NCI-H226 (cell line): ENCODE data around the gene PCARE.
"Not testable (repeated sequence)": the region's sequence is repeated elsewhere in the genome, so short reads cannot be mapped to it uniquely, and the experiment has no call there.

Experiments
- DNase-seq: peaks from one replicate; pipeline ENCODE4 v3.0.0-alpha.2; 2015

Gene PCARE

DNA sequence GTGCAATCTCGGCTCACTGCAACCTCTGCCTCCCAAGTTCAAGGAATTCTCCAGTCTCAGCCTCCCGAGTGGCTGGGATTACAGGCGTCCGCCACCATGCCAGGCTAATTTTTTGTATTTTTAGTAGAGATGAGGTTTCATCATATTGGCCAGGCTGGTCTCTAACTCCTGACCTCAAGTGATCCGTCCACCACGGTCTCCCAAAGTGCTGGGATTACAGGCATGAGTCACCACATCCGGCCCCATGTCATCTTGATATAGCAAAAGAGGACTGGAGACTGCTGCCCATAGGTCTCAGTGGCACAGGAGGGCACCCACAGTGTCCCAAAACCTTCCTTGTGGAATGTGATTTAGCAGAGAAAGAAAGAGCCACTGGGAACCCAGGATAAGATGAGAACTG lies 16.0 kb upstream of the PCARE start:
- not testable (repeated sequence) for DNase-seq

DNA sequence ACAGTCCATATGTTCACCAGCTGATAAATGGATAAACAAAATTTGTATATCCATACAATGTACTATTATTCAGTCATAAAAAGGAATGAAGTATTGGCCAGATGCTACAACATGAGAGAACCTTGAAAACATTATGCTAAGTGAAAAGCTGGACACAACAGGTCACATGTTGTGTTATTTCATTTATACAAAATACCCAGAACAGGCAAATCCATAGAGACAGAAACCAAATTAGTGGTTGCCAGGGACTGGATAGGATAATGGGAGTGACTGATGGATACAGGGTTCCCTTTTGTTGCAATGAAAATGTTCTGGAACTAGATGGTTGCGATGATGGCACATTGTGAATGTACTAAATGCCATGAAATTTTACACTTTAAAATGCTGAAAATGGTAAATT lies 10.2 kb upstream of the PCARE start:
- no peak for DNase-seq

DNA sequence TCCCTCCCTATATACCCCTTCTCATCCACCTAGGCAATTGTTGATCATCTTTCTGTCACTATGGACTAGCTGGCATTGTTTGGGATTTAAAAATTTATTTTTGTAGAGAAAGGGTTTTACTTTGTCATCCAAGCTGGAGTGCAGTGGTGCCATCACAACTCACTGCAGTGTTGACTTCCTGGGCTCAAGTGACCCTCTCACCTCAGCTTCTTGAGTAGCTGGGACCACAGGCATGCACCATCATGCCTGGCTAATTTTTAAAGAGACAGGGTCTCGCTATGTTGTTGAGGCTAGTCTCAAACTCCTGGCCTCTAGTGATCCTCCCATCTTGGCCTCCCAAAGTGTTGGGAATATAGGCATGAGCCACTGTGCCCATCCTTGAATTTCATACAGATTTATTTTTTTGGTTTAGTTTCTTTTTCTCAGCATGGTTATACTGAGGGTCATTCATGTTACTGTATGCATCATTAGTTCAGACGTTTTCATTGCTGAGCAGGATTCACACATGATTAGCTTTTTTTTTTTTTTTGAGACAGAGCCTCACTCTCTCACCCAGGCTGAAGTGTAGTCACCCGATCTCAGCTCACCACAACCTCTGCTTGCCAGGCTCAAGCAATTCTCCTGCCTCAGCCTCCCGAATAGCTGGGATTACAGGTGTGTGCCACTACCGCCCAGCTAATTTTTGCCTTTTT lies 8.6 kb upstream of the PCARE start:
- no peak for DNase-seq

DNA sequence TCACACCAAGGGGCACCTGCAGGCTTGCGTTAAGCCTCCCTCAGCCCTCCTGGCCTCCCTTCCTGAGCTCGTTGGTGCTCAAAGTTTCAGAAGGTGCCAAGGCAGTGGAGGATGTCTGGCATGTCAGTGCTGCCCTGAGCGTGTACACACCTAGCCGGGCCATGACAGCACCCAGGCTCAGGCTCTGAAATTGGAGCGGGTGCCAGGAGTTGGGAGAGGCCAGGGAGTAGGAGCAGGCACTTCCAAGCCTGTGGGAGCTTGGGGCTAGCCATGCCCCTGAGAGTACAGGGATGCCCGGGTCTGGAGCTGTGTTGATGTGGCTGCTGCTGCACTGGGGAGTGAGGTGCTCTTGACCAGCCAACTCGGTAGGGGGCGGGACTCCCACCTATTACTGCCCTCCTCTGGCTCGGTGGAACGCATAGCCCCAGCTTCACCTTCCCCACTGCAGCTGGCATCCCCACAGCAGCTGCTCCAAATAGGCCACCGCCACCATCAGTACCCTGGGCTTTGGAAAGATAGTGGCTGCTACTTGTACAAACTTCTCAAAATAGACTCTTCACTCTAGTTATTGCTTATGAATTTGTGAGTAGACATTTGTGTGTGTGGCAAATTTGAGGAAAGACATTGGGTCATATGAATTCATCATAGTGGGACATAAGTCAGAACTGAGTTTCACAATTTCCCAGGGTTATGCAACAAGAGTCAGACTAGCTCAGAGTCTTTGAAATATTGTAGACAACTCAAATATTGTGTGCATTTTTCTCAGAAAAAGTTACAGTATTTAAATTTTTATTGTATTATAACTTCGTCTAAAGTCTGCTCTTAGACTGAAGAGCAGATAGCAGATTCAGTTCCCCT lies 6.8 kb upstream of the PCARE start:
- no peak for DNase-seq

DNA sequence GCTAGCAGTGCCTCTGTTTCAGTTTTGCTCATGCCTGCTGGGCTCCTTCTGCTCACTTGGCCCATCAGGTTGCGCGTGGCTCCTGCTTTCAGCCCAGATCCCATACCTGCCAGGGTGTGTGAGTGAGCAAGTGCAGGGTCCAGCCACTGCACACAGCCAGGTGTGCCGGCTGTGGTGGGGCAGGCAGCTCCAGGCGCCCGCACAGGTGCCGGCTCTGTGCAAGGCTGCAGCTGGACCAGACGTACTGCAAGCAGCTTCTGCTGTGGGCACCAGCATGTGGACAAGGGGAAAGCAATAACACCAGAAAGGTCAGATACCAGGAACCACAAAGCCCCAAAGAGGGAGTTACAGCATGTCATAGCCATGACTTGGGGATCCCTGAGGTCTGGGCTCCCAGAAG lies 5.6 kb upstream of the PCARE start:
- DNase-seq: no peak

DNA sequence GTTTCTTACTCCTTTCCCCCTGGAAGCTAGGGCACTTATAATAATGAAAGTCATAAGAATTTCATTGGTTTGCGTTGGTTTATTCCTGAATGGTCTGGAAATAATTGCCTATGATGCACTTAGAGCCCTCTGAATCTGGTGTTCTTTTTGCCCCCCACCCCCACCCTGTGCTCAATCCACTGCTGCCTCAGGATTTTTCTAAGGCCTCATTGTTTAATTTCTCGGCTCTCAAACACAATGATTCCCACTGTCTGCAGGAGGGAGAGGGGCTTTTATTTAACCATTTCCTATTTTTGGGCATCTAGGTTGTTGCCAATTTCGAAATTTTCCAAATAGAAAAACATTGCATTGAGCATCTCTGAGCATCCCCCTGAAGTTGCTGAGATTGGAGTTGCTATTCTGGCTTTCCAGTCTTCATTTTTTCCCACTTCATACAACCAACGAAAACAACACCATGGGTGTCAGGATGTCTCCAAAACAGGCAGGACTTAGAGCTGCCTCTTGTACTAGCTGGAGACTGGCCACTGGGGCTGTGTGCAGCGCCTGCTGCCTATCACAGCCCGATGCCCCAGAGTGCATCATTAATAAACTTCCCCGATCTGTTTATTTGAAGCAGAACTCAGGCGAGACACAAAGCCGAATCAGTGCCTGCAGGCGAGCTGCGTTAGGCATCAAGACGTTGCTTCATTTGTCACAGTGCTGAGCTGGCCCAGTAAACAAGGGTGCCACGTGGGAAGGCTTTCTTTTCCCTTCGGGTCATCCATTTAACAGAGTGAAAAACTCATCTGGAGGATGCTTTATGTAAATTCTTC lies 1.8 kb upstream of the PCARE start:
- no peak for DNase-seq

DNA sequence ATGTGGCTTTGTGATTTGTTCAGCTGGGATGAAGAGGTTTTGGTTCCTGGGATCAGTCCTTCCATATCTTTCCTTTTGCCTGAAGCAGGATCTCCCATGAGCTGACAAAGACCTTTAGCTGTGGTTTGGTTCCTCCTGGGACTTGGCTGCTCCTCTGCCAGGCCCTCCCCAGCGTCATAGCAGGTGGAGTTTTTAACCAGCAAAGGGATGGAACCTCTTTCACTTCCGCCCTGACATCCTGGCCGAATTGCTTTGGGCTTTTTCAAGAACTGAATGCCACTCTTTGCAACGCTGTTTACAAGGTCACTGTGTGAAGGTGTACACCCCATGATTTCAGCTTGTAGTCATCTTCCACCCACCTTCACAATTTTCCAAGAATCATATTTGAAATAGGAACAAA lies 390 bp downstream of the PCARE start:
- no peak for DNase-seq

DNA sequence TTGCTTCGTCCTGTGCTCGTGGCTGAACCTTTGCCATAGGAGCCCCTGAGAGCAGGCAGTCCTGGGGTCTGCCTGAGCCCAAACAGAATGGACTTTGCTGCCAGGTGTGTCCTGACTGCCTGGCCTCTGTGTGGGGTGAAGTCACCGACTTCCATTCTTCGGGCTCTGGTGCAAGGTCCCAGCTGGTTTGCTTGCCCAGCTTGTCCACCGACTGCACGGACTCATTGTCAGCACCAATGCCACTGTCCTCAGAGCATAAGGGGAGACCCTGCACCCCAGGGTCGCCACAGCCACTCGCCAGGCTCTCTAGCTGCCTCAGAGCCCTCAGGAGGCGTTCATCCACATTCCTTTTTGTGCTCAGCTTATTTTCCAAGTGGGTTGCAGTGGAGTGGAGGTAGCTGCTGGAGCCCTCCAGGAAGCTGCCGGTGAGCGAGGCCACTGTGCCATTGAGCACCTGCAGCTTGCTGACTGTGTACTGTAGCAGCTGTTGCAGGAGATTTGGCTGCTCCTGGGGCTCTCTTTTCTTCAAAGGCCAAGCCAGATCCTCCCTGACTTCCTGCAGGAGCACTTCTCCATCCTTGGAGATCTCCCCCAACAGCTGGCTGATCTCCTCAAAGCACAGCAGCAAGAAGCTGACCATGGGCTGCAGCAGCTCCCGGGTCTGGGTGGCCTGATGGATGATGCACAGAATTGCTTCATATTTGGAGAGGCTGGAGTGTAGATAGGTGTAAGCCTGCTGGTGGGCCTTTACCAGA lies 1.2 kb downstream of the PCARE start:
- DNase-seq: no peak

DNA sequence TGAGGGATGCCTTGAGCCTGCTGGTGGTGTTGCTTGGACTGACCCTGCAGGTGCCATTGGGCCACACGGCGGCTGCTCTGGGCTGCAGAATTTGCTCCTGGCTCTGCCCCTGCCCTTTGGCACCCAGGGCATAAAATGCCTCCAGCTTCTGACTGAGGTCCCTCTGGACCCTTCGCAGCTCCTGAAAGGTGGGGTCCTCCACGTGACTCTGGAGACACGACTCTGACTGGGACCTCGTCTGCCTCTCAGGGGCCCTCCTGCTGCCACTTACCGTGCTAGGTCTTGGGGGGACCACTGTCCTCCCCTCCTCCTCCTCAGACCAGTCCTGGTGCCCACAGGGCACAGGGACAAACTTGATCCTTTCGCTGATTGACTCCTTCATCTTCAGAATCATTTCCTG lies 2.1 kb downstream of the PCARE start:
- DNase-seq: no peak

DNA sequence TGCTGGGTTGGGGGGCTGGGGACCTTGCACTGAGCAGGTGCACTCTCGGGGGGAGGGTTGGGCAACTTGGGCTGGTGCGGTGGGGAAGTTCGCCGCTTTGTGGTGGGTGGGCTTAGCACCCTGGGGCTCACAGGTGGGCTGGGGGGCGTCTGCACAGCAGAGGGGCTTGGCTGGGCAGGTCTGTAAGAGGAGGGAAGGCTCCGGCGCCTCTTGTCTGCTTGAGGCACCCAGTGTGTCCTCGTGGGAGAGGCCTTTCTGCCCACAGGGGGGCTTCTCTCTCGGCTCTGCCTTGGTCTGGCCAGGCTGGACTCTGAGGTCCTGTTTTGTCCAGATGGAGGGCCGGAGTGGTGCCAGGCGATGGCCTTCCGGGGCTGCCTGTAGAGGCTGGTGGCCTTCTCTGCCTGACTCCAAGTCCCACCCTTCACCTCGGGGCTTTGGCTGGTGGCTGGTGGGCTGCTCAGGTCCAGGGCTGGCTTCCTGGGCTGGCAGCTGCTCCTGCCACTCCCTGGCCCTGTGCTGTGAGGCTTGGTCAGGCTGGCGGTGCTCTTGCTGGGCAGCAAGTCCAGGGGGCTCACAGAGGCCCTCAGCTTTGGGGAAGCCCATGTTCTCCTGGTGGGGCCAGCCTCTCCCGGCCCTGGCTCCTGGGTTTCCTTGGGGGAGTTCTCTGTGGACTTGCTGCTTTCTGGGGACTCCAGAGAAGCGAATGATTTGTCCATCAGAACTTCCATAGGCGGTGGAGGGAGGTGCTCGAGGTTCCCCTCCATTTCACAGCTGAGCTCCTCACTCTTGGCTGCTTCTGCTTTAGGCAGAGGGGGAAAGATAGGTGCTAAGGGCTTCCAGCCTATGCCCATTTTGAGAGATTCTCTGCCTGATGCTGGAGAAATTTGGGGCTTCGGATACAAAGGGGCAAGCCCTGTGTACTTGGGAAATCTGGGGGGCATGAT lies 3.0 kb downstream of the PCARE start:
- DNase-seq: no peak

DNA sequence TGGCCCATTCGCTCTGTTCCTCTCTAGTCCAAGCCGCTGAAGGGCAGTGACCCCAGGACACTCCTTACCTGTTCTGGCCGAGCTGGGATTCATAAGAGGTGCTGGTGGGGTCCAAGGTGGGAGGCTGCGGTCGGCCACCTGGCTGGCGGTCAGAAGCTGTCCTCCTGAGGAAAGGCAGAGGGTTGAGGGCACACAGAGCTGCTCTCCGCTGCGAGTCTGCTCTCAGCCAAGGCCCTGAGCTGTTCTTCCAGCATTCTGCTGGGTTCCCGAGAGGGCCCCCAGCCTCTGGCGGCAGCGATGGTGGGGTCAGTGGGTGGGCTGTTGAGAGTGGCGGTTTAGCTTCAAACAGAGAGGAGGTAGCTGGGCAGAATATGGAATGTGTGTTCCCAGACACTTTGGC lies 3.8 kb downstream of the PCARE start:
- DNase-seq: no peak

DNA sequence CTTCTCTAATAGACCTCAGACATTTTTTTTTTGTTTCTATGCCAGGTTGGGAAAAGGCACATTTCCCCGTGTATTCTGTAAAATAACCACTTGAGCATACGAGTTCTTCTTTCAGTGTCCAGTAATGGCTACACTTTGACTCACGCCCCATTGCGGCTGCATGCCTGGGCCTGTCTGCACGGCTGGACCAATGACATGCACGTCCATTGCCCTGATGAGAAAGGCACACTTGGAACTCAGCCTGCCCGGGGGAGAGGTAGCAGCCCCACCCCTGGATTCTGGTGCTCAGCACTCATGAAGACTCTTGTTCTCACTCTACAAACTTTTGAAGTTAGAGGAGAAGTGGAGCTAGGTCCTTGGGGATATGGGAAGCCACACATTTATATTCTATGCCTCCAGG lies 5.8 kb downstream of the PCARE start:
- no peak for DNase-seq

DNA sequence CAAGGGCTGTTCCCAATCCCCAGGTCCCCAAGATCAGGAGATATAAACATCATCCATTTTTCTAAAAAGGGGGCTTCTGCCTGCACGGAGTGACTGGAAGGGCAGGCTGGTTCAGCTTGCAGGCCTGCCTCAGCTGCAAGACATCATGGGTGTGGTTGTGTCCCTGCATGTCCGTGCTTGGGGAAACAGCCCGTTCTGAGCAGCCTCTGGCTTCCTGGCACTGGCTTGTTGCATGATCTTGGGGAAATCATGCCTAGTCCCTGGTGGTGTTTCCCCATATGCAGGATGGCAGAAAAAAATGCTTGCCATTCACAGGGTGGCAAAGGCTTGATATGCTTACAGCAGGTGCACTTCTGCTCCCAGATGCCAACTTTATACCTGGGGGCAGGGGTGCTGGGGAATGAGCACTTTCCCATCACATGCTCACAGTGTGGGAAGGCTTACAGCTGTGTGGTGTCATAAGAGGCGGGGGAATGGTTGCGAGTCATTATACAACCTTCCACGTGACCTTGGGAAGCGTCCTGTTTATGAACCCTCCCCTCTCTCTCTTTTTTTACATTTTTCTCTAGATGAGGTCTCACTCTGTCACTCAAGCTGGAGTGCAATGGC lies 7.2 kb downstream of the PCARE start:
- no peak for DNase-seq

DNA sequence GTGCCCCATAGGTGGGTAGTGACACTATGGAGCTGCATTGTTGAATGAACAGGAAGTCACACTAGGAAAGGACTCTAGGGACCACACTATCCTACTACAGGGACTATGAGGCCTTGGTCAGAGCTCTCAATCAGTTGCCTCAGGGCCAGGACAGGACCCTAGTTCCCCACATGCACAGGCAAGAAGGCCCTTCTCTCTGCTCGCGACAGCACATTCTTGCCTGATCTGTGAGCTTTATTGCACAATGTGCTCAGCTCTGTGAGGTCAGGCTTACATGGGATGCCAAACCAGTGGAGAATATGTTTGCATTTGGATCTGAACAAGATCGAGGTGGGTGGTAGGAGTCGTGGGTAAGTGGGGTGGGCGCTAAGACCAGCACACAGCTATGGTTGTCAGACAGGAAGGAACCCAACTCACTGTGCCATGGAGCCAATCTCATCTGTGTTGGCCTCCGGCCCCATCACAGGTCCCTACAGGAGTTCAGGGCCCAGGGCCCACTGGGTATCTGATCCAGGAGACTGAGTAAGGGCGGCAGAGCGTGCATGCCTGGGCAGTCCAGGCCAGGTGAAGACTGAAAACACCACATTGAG lies 8.0 kb downstream of the PCARE start:
- DNase-seq: peak; percentile 44

DNA sequence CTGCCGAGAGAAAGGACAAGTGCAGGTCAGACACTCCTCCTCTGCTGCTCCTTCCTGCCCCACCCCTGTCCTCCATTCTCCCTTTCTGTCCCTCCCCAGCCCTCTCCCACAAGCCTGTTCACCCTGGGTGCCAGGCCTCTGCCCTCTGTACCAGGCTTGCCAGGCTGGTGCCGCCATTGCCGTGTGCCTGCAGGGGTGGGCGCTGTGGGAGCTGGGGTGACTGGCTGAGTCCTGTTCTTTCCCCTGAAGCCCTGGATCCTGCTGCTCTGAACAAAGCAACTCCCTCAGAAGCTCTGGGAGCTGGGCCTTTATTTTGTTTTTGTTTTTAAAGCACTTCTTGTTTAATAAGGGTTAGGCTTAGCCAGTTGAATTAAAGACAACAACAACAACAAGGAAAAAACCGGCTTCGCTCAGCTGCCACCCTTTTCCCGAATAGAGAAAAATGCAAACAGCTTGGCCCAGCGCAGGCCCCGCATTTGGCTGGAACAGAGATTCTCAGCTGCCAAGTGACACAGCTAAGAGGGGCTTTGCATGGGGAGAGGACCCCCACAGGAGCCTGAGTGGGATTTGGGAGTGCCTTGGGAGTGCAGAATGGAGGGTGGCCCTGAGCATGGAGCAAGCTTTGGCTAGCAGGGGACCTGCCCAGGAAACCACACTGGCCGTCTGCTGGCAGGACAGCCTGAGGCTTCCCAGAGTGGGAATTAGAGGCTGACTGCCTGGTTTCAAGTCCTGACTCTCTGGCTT lies 9.1 kb downstream of the PCARE start:
- DNase-seq: no peak

DNA sequence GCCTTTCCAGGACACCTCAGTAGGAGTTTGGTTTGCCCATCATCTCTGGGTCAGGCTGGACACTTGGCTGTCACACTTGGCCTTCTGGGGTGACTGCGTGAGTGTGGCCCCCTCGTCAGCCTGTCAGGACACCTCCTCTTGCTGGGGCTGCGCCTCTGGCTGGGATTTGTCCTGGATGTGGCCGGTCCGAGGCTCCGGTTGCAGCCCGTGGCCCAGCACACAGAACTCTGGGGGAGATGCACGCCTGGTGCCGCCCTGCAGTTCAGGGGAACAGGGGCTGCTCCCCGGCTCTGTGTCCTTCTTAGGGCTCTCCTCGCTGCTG lies 9.6 kb downstream of the PCARE start:
- no peak for DNase-seq

DNA sequence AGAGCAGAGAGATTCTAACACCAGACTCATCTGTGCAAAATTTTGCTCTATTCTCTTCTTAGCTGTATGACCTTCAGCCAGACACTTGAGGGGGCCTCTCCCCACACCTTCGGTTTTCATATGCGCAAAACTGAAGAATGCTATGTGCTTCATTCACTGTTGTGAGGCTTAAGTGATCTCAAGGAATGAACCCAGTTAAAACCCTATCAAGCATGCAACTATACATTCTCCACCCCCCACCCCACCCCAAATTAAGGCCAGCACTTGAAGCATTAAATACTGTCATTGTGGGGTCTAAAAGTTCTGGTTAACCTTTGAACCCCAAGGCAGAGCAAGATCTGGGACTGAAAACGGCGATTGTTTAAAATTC lies 10.0 kb downstream of the PCARE start:
- no peak for DNase-seq

DNA sequence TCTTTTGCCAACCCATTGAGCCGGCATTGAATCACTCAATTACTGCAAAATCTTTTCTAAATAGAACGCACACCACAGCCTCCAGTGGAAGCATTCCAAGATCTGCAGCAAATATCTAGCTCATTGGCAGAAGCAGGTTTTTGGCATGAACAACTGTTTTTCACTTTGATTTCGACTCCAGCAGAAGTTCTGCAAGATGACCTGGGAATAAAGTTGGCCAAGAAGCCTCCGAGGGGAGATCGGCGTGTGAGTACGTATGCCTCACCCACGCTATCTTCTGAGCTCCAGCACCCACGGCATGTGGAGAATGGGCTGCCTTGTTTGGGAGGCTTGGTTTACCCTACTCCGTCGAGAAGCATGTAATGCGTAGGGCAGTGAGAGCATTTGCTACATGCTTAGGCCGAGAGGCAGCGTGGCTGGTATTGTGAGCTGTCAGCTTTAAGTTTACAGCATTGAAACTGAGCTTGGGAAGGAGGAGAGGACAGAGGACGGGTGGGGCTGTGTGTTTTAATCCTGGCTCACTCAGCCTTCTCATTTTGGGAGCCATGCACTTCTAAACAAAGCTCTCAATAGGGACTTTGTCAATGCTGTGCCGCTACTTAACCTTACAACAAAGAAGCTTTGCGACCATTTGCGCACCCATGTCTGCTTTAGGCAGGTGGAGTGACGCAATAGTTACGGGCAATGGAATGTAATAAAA lies 10.5 kb downstream of the PCARE start:
- no peak for DNase-seq

DNA sequence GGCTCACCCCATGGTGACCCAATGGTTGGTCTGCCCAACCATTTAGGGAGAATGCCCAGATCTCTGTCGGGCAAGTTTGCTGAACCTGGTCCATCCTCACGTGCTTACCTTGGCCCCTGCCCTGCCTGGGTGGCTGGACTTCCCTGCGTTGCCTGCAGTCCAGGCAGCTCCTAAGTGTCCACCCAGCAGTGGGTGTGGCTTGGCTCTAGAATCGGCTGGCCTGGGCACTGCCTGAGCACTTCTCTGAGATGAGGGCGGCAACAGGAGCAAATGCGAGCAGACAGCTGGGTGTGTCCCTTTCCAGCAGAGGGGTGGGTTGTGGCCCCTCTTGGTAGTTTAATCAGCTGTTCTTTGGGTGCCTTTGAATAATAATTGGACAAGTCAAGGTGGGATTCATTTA lies 11.3 kb downstream of the PCARE start:
- no peak for DNase-seq

DNA sequence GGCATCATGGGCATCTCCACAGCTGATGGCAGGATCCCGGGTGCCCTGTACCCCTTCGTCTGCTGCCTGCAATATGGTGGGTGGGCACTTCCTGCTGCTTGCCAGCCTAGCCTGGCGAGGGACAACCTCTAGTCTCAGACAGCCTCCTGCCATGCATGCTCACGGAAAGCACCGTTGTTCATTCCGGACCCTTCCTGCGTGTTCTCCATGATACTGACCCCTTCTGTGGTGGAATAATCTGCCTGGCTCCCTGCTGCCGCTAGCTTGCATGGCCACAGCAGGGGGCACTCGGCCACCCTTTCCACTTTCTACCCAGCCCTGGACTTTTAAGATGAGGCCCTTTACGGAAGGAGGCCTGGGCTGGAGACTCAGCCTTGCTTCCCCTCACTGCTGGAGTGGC lies 12.0 kb downstream of the PCARE start:
- no peak for DNase-seq
